Mesenchymal stem cell (in vitro differentiated cells and primary cell): ENCODE measurements around the gene DERL2.

Experiments used
- DNase-seq: peaks from one replicate; pipeline ENCODE4 v3.0.0-alpha.2; 2013
- H2AFZ ChIP-seq: one replicate; pipeline ENCODE4 v1.6.1; 2013; ENCODE audit warnings: low read depth, mild to moderate bottlenecking, control low read depth, inconsistent platforms, low read length, moderate library complexity
- H2AK5ac ChIP-seq: 2 replicates; pipeline ENCODE4 v1.6.1; 2013; ENCODE audit warnings: low read length, moderate library complexity, mild to moderate bottlenecking, inconsistent platforms; ENCODE audit not compliant: severe bottlenecking
- H2BK120ac ChIP-seq: one replicate; pipeline ENCODE4 v1.6.1; 2013; ENCODE audit warnings: low read depth, mild to moderate bottlenecking, inconsistent platforms, low read length, moderate library complexity
- H2BK12ac ChIP-seq, 2 experiments: one replicate each; pipeline ENCODE4 v1.6.1; 2013; ENCODE audit warnings: inconsistent platforms in 2 of 2, low read length in 2 of 2, mild to moderate bottlenecking in 2 of 2, moderate library complexity in 2 of 2, control low read depth in 1 of 2
- H2BK15ac ChIP-seq: one replicate; pipeline ENCODE4 v1.6.1; 2013; ENCODE audit warnings: mild to moderate bottlenecking, low read depth, inconsistent platforms; ENCODE audit not compliant: poor library complexity, severe bottlenecking
- H2BK5ac ChIP-seq: 2 replicates; pipeline ENCODE4 v1.6.1; 2013; ENCODE audit warnings: low read depth, mild to moderate bottlenecking, low read length, control low read depth, inconsistent platforms; ENCODE audit not compliant: poor library complexity, severe bottlenecking
- H3K14ac ChIP-seq, 2 experiments: one replicate each; pipeline ENCODE4 v1.6.1; 2013; ENCODE audit warnings: inconsistent platforms in 2 of 2, low read length in 2 of 2, control low read depth in 1 of 2, mild to moderate bottlenecking in 1 of 2, moderate library complexity in 1 of 2
- H3K18ac ChIP-seq, 2 experiments: one replicate each; pipeline ENCODE4 v1.6.1; 2013; ENCODE audit warnings: inconsistent platforms in 2 of 2, low read length in 2 of 2, control low read depth in 1 of 2, low read depth in 1 of 2, mild to moderate bottlenecking in 1 of 2
- H3K23ac ChIP-seq, 2 experiments: one replicate each; pipeline ENCODE4 v1.6.1; 2013; ENCODE audit warnings: inconsistent platforms in 2 of 2, low read length in 2 of 2, mild to moderate bottlenecking in 2 of 2, moderate library complexity in 2 of 2, control low read depth in 1 of 2
- H3K27ac ChIP-seq: 2 replicates; pipeline ENCODE4 v1.5.1; 2013; ENCODE audit warnings: mild to moderate bottlenecking, moderate library complexity, low read length, control low read depth, inconsistent platforms; ENCODE audit not compliant: poor library complexity, severe bottlenecking
- H3K27me3 ChIP-seq, 2 experiments: 2 replicates each; pipeline versions ENCODE4 v1.6.1 to v1.7.0; 2013; ENCODE audit warnings: low read length in 2 of 2, mild to moderate bottlenecking in 2 of 2, moderate library complexity in 2 of 2, control low read depth in 1 of 2, inconsistent platforms in 1 of 2; ENCODE audit not compliant: control insufficient read depth in 1 of 2, insufficient read depth in 1 of 2
- H3K36me3 ChIP-seq, 2 experiments: 2 replicates each; pipeline versions ENCODE4 v1.6.1 to v1.7.0; 2013; ENCODE audit warnings: low read length in 2 of 2, control low read depth in 1 of 2, inconsistent platforms in 1 of 2, low read depth in 1 of 2, mild to moderate bottlenecking in 1 of 2; ENCODE audit not compliant: insufficient read depth in 2 of 2, control insufficient read depth in 1 of 2
- H3K4ac ChIP-seq, 2 experiments: one replicate each; pipeline ENCODE4 v1.6.1; 2013; ENCODE audit warnings: inconsistent platforms in 2 of 2, low read length in 2 of 2, mild to moderate bottlenecking in 2 of 2, moderate library complexity in 2 of 2, control low read depth in 1 of 2, low read depth in 1 of 2
- H3K4me1 ChIP-seq: 2 replicates; pipeline ENCODE4 v1.6.1; 2013; ENCODE audit warnings: low read depth, low read length, control low read depth; ENCODE audit not compliant: control insufficient read depth, insufficient read depth
- H3K4me2 ChIP-seq: 2 replicates; pipeline ENCODE4 v1.6.1; 2013; ENCODE audit warnings: low read length, mild to moderate bottlenecking, inconsistent platforms; ENCODE audit not compliant: poor library complexity, severe bottlenecking
- H3K4me3 ChIP-seq, 2 experiments: 2 replicates each; pipeline versions ENCODE4 v1.5.1 to v1.7.0; 2013; ENCODE audit warnings: low read length in 2 of 2, mild to moderate bottlenecking in 2 of 2, control low read depth in 1 of 2, low read depth in 1 of 2; ENCODE audit not compliant: insufficient read depth in 1 of 2
- H3K79me1 ChIP-seq: replicated peaks from 2 replicates; pipeline ENCODE4 v1.6.1; 2013; ENCODE audit warnings: mild to moderate bottlenecking, control low read depth, low read length, inconsistent platforms; ENCODE audit not compliant: poor library complexity, severe bottlenecking
- H3K9ac ChIP-seq: 2 replicates; pipeline ENCODE4 v1.7.0; 2013; ENCODE audit warnings: mild to moderate bottlenecking, low read length, moderate library complexity
- H3K9me3 ChIP-seq: 2 replicates; pipeline ENCODE4 v1.7.0; 2013; ENCODE audit warnings: mild to moderate bottlenecking, low read length; ENCODE audit not compliant: control insufficient read depth
- H4K8ac ChIP-seq: one replicate; pipeline ENCODE4 v1.6.1; 2013; ENCODE audit warnings: inconsistent platforms, mild to moderate bottlenecking, low read length, moderate library complexity
- H4K91ac ChIP-seq: one replicate; pipeline ENCODE4 v1.6.1; 2013; ENCODE audit warnings: mild to moderate bottlenecking, low read length, inconsistent platforms
- WGBS: methylation state at CpG from one replicate; pipeline ENCODE4 v1.1.7; 2013; ENCODE audit warnings: mixed read lengths; 5-methylcytosine and 5-hydroxymethylcytosine counted together

Gene DERL2

GRCh38 chr17:5480962-5481361 is 5.0 kb downstream of the DERL2 start:
- Histone ChIP-seq H3K4me1 (no peaks in the 10 kb centered on the region), H2BK15ac (no peak overlapping the region), H4K91ac (no peak overlapping the region), H3K79me1 (peaks cover 35% of the 10 kb centered on the region), H3K18ac (no peak overlapping the region), H3K23ac (no peak overlapping the region), H4K8ac (no peak overlapping the region), H3K14ac (no peak overlapping the region), H3K27ac (no peak overlapping the region), H3K4me2 (no peak overlapping the region), H3K4me3 (no peak overlapping the region), H3K27me3 (no peaks in the 10 kb centered on the region), H3K9ac (no peak overlapping the region), H2AFZ (no peak overlapping the region), H2BK12ac (no peak overlapping the region), H3K4ac (no peak overlapping the region), H2BK120ac (no peak overlapping the region), H2AK5ac (no peak overlapping the region), H3K36me3 (peaks cover 24 to 89% of the 10 kb centered on the region in 2 experiments), H2BK5ac (no peak overlapping the region), H3K9me3 (peaks cover 6% of the 10 kb centered on the region)
- over 99% methylated on average over 6 of the region's 6 CpGs for WGBS
- DNase-seq, result no peak

- Histone ChIP-seq H3K14ac (no peak overlapping the region), H2AFZ (no peak overlapping the region), H3K18ac (no peak overlapping the region), H3K9ac (no peak overlapping the region), H2BK5ac (no peak overlapping the region), H3K4me1 (no peaks in the 10 kb centered on the region), H3K4me3 (no peak overlapping the region), H2BK15ac (no peak overlapping the region), H3K4ac (no peak overlapping the region), H3K23ac (no peak overlapping the region), H2BK120ac (no peak overlapping the region), H3K27ac (no peak overlapping the region), H3K9me3 (peaks cover 6% of the 10 kb centered on the region), H3K27me3 (no peaks in the 10 kb centered on the region), H3K36me3 (peaks cover 30 to 96% of the 10 kb centered on the region in 2 experiments), H2BK12ac (no peak overlapping the region), H3K79me1 (peaks cover 35% of the 10 kb centered on the region), H4K8ac (no peak overlapping the region), H3K4me2 (no peak overlapping the region), H4K91ac (no peak overlapping the region), H2AK5ac (no peak overlapping the region)
- WGBS, result 96% methylated on average over 4 of the region's 4 CpGs
- no peak for DNase-seq
Measured at GRCh38 chr17:5478992-5479391, 7.0 kb downstream of the DERL2 start.

- Histone ChIP-seq H2BK15ac (no peak overlapping the region), H3K14ac (no peak overlapping the region), H2AK5ac (no peak overlapping the region), H3K18ac (no peak overlapping the region), H4K8ac (no peak overlapping the region), H3K27me3 (no peaks in the 10 kb centered on the region), H3K4ac (no peak overlapping the region), H2BK5ac (no peak overlapping the region), H3K23ac (no peak overlapping the region), H3K4me1 (peaks cover 1% of the 10 kb centered on the region), H3K9ac (no peak overlapping the region), H2BK120ac (no peak overlapping the region), H3K9me3 (peaks cover 6% of the 10 kb centered on the region), H4K91ac (no peak overlapping the region), H2AFZ (no peak overlapping the region), H2BK12ac (no peak overlapping the region), H3K4me2 (no peak overlapping the region), H3K27ac (no peak overlapping the region), H3K79me1 (peaks cover 17% of the 10 kb centered on the region), H3K4me3 (no peak overlapping the region), H3K36me3 (peaks cover 19 to 74% of the 10 kb centered on the region in 2 experiments)
- WGBS, result 89% methylated on average over 1 of the region's 2 CpGs
- DNase-seq, result no peak
Measured at GRCh38 chr17:5473906-5474305, 12.1 kb downstream of the DERL2 start.

GRCh38 chr17:5472511-5472910 is 13.5 kb downstream of the DERL2 start:
- H2BK120ac ChIP-seq, result no peak overlapping the region
- WGBS, result 96% methylated on average over 2 of the region's 3 CpGs
- peaks cover 11% of the 10 kb centered on the region for H3K79me1 ChIP-seq
- no peak overlapping the region for H3K14ac ChIP-seq
- H2BK5ac ChIP-seq, result no peak overlapping the region
- H3K27ac ChIP-seq, result no peak overlapping the region
- no peak overlapping the region for H3K4me3 ChIP-seq
- H3K9ac ChIP-seq, result no peak overlapping the region
- no peaks in the 10 kb centered on the region for H3K9me3 ChIP-seq
- H3K23ac ChIP-seq, result no peak overlapping the region
- no peak overlapping the region for H2AK5ac ChIP-seq
- peaks cover 1% of the 10 kb centered on the region for H3K4me1 ChIP-seq
- no peak overlapping the region for H2BK15ac ChIP-seq
- no peak overlapping the region for H2AFZ ChIP-seq
- DNase-seq, result no peak
- no peak overlapping the region for H2BK12ac ChIP-seq
- no peak overlapping the region for H4K8ac ChIP-seq
- H3K27me3 ChIP-seq, result no peaks in the 10 kb centered on the region
- no peak overlapping the region for H3K18ac ChIP-seq
- no peak overlapping the region for H4K91ac ChIP-seq
- no peak overlapping the region for H3K4ac ChIP-seq
- peaks cover 11 to 60% of the 10 kb centered on the region in 2 experiments for H3K36me3 ChIP-seq
- no peak overlapping the region for H3K4me2 ChIP-seq
